T-cell (primary cell): ENCODE data around the gene MRAP. TPM values are rescaled to one million over a fixed set of nuclear protein-coding genes. Genes with fewer than 3 reads are reported as not detected.

ENCODE experiments used
- ATAC-seq, 4 experiments: fragments of 200-7000 bp in 3 of 4; fragments of 150-1000 bp in 1 of 4; cut with Tn5 transposase; replicated peaks in 1 of 4; 1 replicate in 3 of 4; 2 replicates in 1 of 4; pipeline ENCODE4 v1.10.0; 2021; ENCODE audit warnings: moderate library complexity in 3 of 4, mild to moderate bottlenecking in 2 of 4, moderate number of reproducible peaks in 1 of 4
- CTCF ChIA-PET, 2 donors: fragments of 300-600 bp; sonication (Branson Sonifier 250); formaldehyde crosslinking; loops; one replicate each; lab custom pipeline; 2022; ENCODE audit warnings: antibody characterized with exemption in 2 of 2; lab: Charles Lee
- POLR2A ChIA-PET, 2 donors: fragments of 300-600 bp; sonication (Branson Sonifier 250); formaldehyde crosslinking; loops; one replicate each; lab custom pipeline; 2022; ENCODE audit warnings: antibody characterized with exemption in 2 of 2; lab: Charles Lee
- DNase-seq, 35 experiments: peaks; one replicate each; pipeline versions ENCODE4 v3.0.0 to v3.0.0-alpha.2; 2013 to 2023
- H3K27ac ChIP-seq: one replicate; pipeline ENCODE4 v1.5.1; 2013; ENCODE audit warnings: low read length
- H3K27me3 ChIP-seq, 2 experiments: replicated peaks in 1 of 2; 1 replicate in 1 of 2; 2 replicates in 1 of 2; pipeline versions ENCODE4 v1.6.1 to v1.7.0; 2013; ENCODE audit warnings: low read length in 1 of 2, mixed read lengths in 1 of 2; ENCODE audit not compliant: control insufficient read depth in 2 of 2, insufficient read depth in 2 of 2; ENCODE audit errors: extremely low read depth in 1 of 2
- H3K36me3 ChIP-seq, 2 donors: 1 replicate in 1 of 2; 2 replicates in 1 of 2; pipeline versions ENCODE4 v1.6.1 to v1.7.0; 2013; ENCODE audit warnings: low read length in 1 of 2; ENCODE audit not compliant: control insufficient read depth in 2 of 2, insufficient read depth in 1 of 2; ENCODE audit errors: extremely low read depth in 1 of 2
- H3K4me1 ChIP-seq, 2 experiments: 1 replicate in 1 of 2; 2 replicates in 1 of 2; pipeline versions ENCODE4 v1.6.1 to v1.7.0; 2013; ENCODE audit warnings: low read length in 2 of 2, mixed read lengths in 1 of 2; ENCODE audit not compliant: insufficient read depth in 2 of 2, control insufficient read depth in 1 of 2; ENCODE audit errors: extremely low read depth in 1 of 2
- H3K4me3 ChIP-seq, 2 donors: 1 replicate in 1 of 2; 2 replicates in 1 of 2; pipeline versions ENCODE4 v1.5.1 to v1.7.0; 2013; ENCODE audit warnings: mild to moderate bottlenecking in 2 of 2, low read length in 1 of 2, moderate library complexity in 1 of 2; ENCODE audit not compliant: control insufficient read depth in 1 of 2; ENCODE audit errors: extremely low read depth in 1 of 2
- H3K9me3 ChIP-seq: 2 replicates; pipeline ENCODE4 v1.7.0; 2013
- H3K27ac Mint-ChIP-seq, 2 donors: one replicate each; pipeline ENCODE4 v1.8.0; 2020 to 2021; ENCODE audit warnings: mild to moderate bottlenecking in 2 of 2, mixed read lengths in 2 of 2
- H3K27me3 Mint-ChIP-seq, 2 donors: one replicate each; pipeline ENCODE4 v1.8.0; 2021 to 2022; ENCODE audit warnings: mixed read lengths in 2 of 2
- H3K36me3 Mint-ChIP-seq: one replicate; pipeline ENCODE4 v1.8.0; 2021; ENCODE audit warnings: mixed read lengths
- H3K4me1 Mint-ChIP-seq, 3 donors: one replicate each; pipeline ENCODE4 v1.8.0; 2020 to 2022; ENCODE audit warnings: mixed read lengths in 3 of 3, mild to moderate bottlenecking in 1 of 3
- H3K4me3 Mint-ChIP-seq, 3 donors: one replicate each; pipeline ENCODE4 v1.8.0; 2020 to 2022; ENCODE audit warnings: mild to moderate bottlenecking in 3 of 3, mixed read lengths in 3 of 3, moderate library complexity in 3 of 3
- H3K9me3 Mint-ChIP-seq, 3 donors: one replicate each; pipeline ENCODE4 v1.8.0; 2020 to 2022; ENCODE audit warnings: mixed read lengths in 3 of 3
- WGBS: methylation state at CpG from one replicate; pipeline ENCODE4 v1.1.5; 2013; ENCODE audit warnings: missing lambda C conversion rate; ENCODE audit not compliant: insufficient coverage; 5-methylcytosine and 5-hydroxymethylcytosine counted together
- total RNA-seq, 35 experiments: library from RNA in 6 of 35; stranded (reverse) in 6 of 35; fragments of 120-200 nt in 1 of 35; gene quantifications; one replicate each; pipeline versions ENCODE4 v1.2.1 to v1.2.4 and lab custom pipeline; 2013 to 2026

MRAP gene
- total RNA-seq, 5 donors from 2014 or later (not counting 1 experiment from before 2014, with no cell fraction given) = not detected

DNA sequence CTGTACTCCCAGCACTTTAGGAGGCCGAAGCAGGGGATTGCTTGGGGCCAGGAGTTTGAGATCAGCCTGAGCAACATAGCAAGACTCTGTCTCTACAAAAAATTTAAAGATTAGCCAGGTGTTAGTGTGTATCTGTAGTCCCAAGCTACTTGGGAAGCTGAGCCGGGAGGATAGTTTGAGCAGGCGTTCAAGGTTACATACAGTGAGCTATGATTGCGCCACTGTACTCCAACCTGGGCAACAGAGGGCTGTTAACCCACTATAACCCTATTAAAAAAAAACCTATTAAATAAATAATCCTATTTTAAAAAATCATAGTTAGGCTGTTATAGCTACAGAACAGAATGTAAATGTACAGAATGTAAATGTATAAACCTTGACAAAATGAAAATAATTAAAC is 22.0 kb upstream of the MRAP start:
- Histone ChIP-seq H3K9me3 (no peaks in the 10 kb centered on the region), H3K36me3 (peaks cover 0 to 14% of the 10 kb centered on the region in 2 donors), H3K4me1 (peaks cover 10 to 21% of the 10 kb centered on the region in 2 experiments), H3K27me3 (no peaks in the 10 kb centered on the region), H3K27ac (no peak overlapping the region), H3K4me3 (no peak overlapping the region)
- no peak overlapping the region for H3K27ac Mint-ChIP-seq
- no peaks in the 10 kb centered on the region for H3K27me3 Mint-ChIP-seq
- ChIA-PET POLR2A (interaction anchor here (0.5 to 0.6 kb wide), 2 partner anchors 642 to 1312 kb away, joined by 3 to 5 read pairs; partner anchors contain the start of gene DONSON (in 1 of the 2)), CTCF (interaction anchor here in 1 of 2 donors (0.5 to 0.7 kb wide), 2 partner anchors 324 to 746 kb away, joined by 3 to 4 read pairs; no protein-coding TSS in a partner anchor)
- no peak overlapping the region for H3K4me3 Mint-ChIP-seq
- 100% methylated on average over 1 of the region's 4 CpGs for WGBS
- ATAC-seq = no peak
- peaks cover 8% of the 10 kb centered on the region for H3K36me3 Mint-ChIP-seq
- DNase-seq = no peak
- H3K9me3 Mint-ChIP-seq = no peaks in the 10 kb centered on the region
- peaks cover 22 to 28% (median 27%) of the 10 kb centered on the region in 3 donors for H3K4me1 Mint-ChIP-seq

DNA sequence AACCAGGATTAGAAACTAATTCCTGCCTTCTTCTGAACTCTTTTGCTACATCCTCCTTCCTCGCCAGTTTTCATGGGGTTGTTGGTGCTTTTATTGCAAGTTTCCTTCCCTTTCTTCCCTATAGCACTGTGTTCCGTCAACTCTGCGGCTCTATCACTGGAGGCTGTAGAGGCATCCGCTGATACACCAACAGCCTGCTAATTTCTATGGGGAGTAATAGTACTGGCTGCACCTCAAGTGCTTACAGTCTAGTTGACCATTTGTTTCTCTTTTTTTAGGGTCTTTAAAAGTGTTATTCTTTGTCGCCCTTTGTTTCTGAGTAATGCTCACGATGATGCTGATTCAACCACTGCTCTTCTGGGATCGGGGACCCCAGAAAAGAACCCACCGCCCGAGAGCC is 20.6 kb upstream of the MRAP start:
- Histone ChIP-seq H3K4me1 (peaks cover 10 to 21% of the 10 kb centered on the region in 2 experiments), H3K27ac (no peak overlapping the region), H3K27me3 (no peaks in the 10 kb centered on the region), H3K36me3 (peaks cover 0 to 7% of the 10 kb centered on the region in 2 donors), H3K4me3 (peak overlapping the region; percentile 74 to 84), H3K9me3 (no peaks in the 10 kb centered on the region)
- H3K4me1 Mint-ChIP-seq = peaks cover 22 to 28% (median 27%) of the 10 kb centered on the region in 3 donors
- DNase-seq (peak in 1 of 35 experiments; percentile 12), ATAC-seq (no peak)
- ChIA-PET CTCF (no interaction called here), POLR2A (no interaction called here)
- H3K27me3 Mint-ChIP-seq = no peaks in the 10 kb centered on the region
- WGBS = 5% methylated on average over 4 of the region's 9 CpGs
- peak overlapping the region; percentile 49 to 58 for H3K27ac Mint-ChIP-seq
- H3K4me3 Mint-ChIP-seq = peak overlapping the region; percentile 96 to 99 (median 97)
- H3K9me3 Mint-ChIP-seq = no peaks in the 10 kb centered on the region
- peaks cover 7% of the 10 kb centered on the region for H3K36me3 Mint-ChIP-seq

DNA sequence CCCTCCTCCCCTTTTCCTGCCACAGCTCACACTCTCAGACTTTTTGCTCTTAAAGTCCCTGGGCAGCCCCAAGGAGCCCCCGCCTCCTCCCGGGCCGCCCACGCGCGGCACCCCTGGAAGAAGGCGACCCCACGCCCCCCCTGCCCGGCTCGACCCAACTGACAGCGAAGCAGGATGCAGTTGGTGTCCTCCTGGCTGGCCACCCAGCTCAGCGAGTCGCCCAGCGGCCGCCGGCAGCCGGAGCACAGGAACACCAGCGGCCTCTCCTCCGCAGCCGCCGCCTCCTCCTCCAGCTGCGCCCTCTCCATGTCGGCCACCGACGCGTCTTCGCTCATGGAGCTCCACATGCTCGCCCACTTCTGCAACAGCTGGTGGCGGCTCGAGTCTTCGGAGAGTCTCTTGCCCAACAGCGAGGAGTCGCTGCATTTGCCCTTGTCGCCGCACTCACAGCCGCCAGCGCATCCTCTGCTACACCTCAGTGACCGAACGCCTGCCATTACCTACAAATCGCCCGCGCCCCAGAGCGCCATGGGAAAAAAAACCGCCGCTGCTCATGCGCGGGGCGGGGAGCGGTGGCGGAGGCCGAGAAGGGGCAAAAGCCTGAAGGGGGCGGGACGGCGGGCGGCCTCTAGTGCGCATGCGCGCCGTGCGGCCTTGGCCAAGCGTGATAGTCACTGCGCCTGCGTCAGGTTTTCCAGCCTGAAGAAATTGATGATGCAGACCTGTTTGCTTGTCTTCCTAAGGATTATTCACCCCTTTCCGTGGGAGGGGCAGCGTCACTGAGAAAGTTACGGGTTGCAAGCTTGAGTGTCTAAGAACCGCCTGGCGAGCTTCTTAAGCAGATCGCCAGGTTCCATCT is 19.9 kb upstream of the MRAP start, which contains the start of gene MIS18A:
Gene MIS18A, minus strand, starts transcription at position 532 of the 859 bp plus-strand sequence. Its CDS starts 35 bp downstream, at position 497.
- Mint-ChIP-seq H3K27me3 (no peaks in the 10 kb centered on the region), H3K4me3 (peak within 1 kb of the TSS; percentile 96 to 99 (median 97)), H3K4me1 (peaks cover 22 to 28% (median 27%) of the 10 kb centered on the region in 3 donors), H3K36me3 (peaks cover 6% of the 10 kb centered on the region), H3K27ac (peak within 1 kb of the TSS; percentile 84 to 90), H3K9me3 (no peaks in the 10 kb centered on the region)
- peaks cover 0 to 1% of the 10 kb centered on the region in 2 donors for H3K36me3 ChIP-seq
- ATAC-seq (peak; percentile 95 to 96 (median 96)), DNase-seq (peak; percentile 90 to 98 (median 95))
- no peaks in the 10 kb centered on the region for H3K9me3 ChIP-seq
- H3K4me3 ChIP-seq = peak within 1 kb of the TSS; percentile 74 to 84
- H3K27me3 ChIP-seq = no peaks in the 10 kb centered on the region
- WGBS = under 1% methylated on average over 69 of the region's 69 CpGs
- peaks cover 10 to 21% of the 10 kb centered on the region in 2 experiments for H3K4me1 ChIP-seq
- peak within 1 kb of the TSS; percentile 60 for H3K27ac ChIP-seq
- ChIA-PET POLR2A (interaction anchor here (0.5 to 0.6 kb wide), 4 partner anchors 10 to 1670 kb away, joined by 3 to 8 read pairs (median 8); no protein-coding TSS in a partner anchor), CTCF (interaction anchor here (0.6 to 0.7 kb wide), 4 partner anchors 111 to 1069 kb away, joined by 4 to 9 read pairs (median 8); no protein-coding TSS in a partner anchor)

DNA sequence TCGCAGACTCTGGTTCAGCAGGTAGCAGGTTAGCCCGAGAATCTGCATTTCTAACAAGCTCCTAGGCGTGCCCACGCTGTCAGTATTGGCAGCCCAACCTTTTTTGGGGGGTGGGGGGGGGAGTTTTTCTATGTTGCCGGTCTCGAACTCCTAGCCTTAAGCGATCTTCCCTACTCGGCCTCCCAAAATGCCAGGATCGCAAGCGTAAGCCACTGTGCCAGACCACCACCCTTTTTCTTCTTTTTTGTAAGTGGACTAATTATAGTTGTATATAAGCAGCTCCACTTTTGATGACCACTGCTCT is 19.3 kb upstream of the MRAP start:
- DNase-seq (no peak), ATAC-seq (no peak)
- H3K27ac Mint-ChIP-seq = peak overlapping the region; percentile 84 to 90
- H3K27me3 Mint-ChIP-seq = no peaks in the 10 kb centered on the region
- CTCF ChIA-PET = interaction anchor here (0.6 to 0.7 kb wide), 4 partner anchors 111 to 1070 kb away, joined by 4 to 9 read pairs (median 8); no protein-coding TSS in a partner anchor
- no peaks in the 10 kb centered on the region for H3K9me3 Mint-ChIP-seq
- peak overlapping the region; percentile 74 to 84 for H3K4me3 ChIP-seq
- peaks cover 6% of the 10 kb centered on the region for H3K36me3 Mint-ChIP-seq
- peaks cover 22 to 28% (median 27%) of the 10 kb centered on the region in 3 donors for H3K4me1 Mint-ChIP-seq
- peak overlapping the region; percentile 60 for H3K27ac ChIP-seq
- 0% methylated on average over 1 of the region's 10 CpGs for WGBS
- H3K36me3 ChIP-seq = no peaks in the 10 kb centered on the region
- no peaks in the 10 kb centered on the region for H3K27me3 ChIP-seq
- peaks cover 10 to 21% of the 10 kb centered on the region in 2 experiments for H3K4me1 ChIP-seq
- H3K9me3 ChIP-seq = no peaks in the 10 kb centered on the region
- POLR2A ChIA-PET = interaction anchor here in 1 of 2 donors (0.6 kb wide), 2 partner anchors 9 to 109 kb away, joined by 7 to 8 read pairs; no protein-coding TSS in a partner anchor
- H3K4me3 Mint-ChIP-seq = peak overlapping the region; percentile 96 to 99 (median 97)

DNA sequence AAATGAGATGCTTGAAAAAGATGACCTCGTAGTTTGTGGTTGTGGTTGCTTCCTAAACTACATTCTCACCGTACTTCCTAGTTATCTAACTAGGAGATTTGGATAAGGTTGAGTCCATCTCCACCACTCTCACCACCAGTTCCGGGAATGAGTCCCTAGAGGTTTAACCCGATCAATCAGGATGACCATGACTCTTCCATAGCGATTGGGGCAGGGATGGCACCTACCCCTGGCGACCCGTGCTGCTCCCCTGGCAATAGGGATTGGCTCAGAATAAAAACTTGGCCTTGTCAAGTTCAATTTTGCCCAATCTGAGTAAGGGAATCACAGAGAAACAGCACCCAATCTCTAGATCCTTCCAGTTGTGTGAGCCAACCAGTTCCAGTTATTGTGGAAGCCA is 17.1 kb upstream of the MRAP start:
- no CpG with 5 or more reads among the region's 7 CpGs for WGBS
- CTCF ChIA-PET = no interaction called here
- peaks cover 10 to 21% of the 10 kb centered on the region in 2 experiments for H3K4me1 ChIP-seq
- no peaks in the 10 kb centered on the region for H3K9me3 ChIP-seq
- Mint-ChIP-seq H3K9me3 (no peaks in the 10 kb centered on the region), H3K36me3 (peaks cover 6% of the 10 kb centered on the region), H3K4me1 (peaks cover 20 to 23% (median 22%) of the 10 kb centered on the region in 3 donors), H3K27ac (no peak overlapping the region), H3K4me3 (no peak overlapping the region), H3K27me3 (no peaks in the 10 kb centered on the region)
- DNase-seq = no peak
- no peaks in the 10 kb centered on the region for H3K36me3 ChIP-seq
- no peak for ATAC-seq
- H3K4me3 ChIP-seq = no peak overlapping the region
- H3K27ac ChIP-seq = no peak overlapping the region
- POLR2A ChIA-PET = no interaction called here
- no peaks in the 10 kb centered on the region for H3K27me3 ChIP-seq

DNA sequence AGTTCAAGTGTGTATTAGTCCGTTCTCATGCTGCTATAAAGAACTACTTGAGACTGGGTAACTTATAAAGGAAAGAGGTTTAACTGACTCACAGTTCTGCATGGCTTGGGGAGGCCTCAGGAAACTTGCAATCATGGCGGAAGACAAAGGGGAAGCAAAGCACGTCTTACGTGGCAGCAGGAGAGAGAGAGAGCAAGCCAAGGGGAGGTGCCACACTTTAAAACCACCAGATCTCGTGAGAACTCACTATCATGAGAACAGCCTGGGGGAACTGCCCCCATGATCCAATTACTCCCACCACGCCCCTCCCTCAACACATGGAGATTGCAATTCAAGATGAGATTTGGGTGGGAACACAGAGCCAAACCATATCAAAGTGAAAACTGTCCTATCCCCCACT is 15.7 kb upstream of the MRAP start:
- Histone ChIP-seq H3K9me3 (no peaks in the 10 kb centered on the region), H3K36me3 (no peaks in the 10 kb centered on the region), H3K4me3 (no peak overlapping the region), H3K27me3 (no peaks in the 10 kb centered on the region), H3K4me1 (peaks cover 8 to 17% of the 10 kb centered on the region in 2 experiments), H3K27ac (no peak overlapping the region)
- ChIA-PET CTCF (no interaction called here), POLR2A (no interaction called here)
- ATAC-seq (no peak), DNase-seq (no peak)
- H3K27ac Mint-ChIP-seq = no peak overlapping the region
- H3K27me3 Mint-ChIP-seq = no peaks in the 10 kb centered on the region
- no peak overlapping the region for H3K4me3 Mint-ChIP-seq
- 89% methylated on average over 4 of the region's 6 CpGs for WGBS
- peaks cover 18 to 22% (median 20%) of the 10 kb centered on the region in 3 donors for H3K4me1 Mint-ChIP-seq
- H3K9me3 Mint-ChIP-seq = no peaks in the 10 kb centered on the region
- peaks cover 6% of the 10 kb centered on the region for H3K36me3 Mint-ChIP-seq
